GM10266 (cell line): ENCODE results near the gene DCD.

Experiments
- DNase-seq: peaks from one replicate; pipeline ENCODE4 v3.0.0; 2012; ENCODE audit errors: extremely low spot score
- TF ChIP-seq, protein P1 (sequence below): IDR thresholded peaks from 2 replicates; pipeline ENCODE4 v1.5.1; 2012; ENCODE audit warnings: mild to moderate bottlenecking, low read depth; ENCODE audit not compliant: control insufficient read depth, insufficient read depth; ENCODE audit errors: missing control alignments

DCD gene

DNA sequence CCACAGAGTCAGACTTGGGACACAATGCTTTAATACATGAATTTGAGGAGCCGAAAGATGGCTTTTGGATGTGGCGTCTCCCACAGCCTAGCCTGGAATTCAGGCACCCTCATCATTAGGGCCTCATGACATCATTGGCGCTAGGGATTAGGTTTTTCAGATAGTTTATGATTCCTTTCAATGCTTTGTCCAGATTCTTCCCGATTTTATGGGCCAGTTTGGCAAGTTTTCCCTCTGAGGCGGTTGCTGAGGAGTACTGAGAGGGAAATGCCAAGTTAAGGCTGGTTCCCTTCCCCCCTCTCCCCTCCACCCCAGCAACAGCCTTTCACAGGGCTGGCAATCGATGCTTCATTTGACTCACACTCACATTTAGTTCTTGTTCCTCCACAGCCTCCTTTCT is 40.0 kb downstream of the DCD start:
- DNase-seq, result no peak
- TF ChIP-seq, protein P1, sequence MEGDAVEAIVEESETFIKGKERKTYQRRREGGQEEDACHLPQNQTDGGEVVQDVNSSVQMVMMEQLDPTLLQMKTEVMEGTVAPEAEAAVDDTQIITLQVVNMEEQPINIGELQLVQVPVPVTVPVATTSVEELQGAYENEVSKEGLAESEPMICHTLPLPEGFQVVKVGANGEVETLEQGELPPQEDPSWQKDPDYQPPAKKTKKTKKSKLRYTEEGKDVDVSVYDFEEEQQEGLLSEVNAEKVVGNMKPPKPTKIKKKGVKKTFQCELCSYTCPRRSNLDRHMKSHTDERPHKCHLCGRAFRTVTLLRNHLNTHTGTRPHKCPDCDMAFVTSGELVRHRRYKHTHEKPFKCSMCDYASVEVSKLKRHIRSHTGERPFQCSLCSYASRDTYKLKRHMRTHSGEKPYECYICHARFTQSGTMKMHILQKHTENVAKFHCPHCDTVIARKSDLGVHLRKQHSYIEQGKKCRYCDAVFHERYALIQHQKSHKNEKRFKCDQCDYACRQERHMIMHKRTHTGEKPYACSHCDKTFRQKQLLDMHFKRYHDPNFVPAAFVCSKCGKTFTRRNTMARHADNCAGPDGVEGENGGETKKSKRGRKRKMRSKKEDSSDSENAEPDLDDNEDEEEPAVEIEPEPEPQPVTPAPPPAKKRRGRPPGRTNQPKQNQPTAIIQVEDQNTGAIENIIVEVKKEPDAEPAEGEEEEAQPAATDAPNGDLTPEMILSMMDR, result no peak

DNA sequence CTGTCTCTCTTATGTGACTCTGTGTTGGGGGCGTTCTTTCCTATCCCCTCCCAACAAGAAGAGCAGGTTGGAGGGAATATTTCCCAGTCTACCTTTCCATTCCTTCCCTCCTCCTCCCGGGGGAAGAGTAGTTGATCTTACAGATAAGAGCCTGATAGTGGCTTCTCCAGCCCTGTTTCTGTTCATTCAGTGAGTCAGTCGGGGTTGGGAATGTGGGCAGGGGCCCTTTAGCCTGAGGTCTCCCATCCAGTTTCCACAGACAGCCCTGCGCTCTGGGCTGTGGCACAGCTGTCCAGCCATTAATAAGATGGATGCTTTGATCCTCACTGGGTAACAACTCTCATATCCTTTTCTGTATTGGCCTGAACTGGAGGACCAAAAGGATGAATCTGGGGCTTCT is 41.6 kb downstream of the DCD start:
- DNase-seq, result no peak
- TF ChIP-seq, protein P1, result no peak

DNA sequence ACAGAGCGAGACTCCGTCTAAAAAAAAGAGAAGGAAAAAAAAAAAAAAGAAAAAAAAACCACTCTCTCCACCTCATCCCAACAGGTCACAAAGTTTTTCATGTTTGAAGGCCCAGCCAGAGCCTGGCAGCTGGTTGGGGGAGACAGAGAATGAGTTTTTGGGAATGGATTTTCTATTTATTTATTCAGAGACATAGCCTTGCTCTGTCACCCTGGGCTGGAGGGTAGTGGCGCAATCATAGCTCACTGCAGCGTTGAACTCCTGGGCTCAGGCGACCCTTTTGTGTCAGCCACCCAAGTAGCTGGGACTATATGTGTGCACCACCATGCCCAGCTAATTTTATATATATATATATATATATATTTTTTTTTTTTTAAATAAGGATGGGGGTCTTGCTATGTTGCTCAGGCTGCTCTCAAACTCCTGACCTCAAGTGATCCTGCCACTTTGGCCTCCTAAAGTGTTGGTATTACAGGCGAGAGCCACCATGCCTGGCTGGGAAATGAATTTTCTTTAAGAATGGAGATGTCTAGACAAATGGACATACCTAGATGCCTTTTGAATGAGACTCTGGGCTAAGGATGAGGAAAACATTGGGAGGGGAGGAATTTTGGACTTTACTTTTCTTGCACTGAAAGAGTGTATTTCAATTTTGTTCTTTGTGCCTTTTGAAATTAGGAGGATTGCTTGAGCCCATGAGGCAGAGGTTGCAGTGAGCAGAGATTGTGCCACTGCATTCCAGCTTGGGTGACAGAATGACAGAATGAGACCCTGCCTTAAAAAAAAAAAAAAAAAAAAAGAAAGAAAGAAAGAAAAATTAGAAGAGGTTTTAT is 42.8 kb downstream of the DCD start:
- DNase-seq, result no peak

DNA sequence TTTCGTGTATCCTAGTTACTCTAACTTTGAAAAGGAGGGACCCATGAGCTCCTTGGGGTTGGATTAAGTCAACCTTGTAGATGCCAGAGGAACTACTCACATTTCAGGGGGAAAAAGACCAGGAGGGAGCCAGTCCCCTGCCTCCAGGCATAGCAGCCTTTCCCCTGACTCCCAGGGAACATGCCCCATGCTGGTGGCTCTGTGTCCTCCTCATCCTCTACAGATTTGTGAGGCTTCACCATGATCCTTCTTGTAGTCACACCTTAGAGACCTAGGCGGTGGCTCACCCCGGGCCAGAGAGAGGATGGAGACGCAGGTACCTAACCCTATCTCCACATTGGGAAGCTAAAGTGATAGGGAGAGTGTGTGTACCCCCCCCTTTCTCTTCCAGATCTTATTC is 43.7 kb downstream of the DCD start:
- DNase-seq, result no peak
- TF ChIP-seq, protein P1, result no peak

More for the DNA sequence above, 42.8 kb downstream of the DCD start:
- TF ChIP-seq, protein P1, result no peak

DNA sequence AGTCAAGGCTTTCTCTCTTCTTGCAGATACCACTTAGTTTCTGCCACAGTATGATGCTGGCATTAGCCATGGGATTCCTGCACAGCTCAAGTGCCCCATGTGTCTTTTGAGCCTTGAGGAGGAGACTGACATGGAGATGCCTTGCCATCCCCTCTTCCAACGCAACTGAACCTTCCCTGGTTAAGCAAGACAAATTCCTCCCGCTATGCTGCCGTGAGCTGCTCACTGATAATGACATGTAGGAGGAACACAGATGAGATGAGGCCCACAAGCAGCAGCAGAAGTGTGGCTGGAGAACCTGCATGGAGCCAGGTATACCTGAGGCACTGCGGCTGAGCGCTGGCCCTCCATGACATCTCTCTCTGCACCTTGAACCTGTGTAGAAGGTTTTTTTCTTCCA is 44.3 kb downstream of the DCD start:
- TF ChIP-seq, protein P1, result no peak
- no peak for DNase-seq

DNA sequence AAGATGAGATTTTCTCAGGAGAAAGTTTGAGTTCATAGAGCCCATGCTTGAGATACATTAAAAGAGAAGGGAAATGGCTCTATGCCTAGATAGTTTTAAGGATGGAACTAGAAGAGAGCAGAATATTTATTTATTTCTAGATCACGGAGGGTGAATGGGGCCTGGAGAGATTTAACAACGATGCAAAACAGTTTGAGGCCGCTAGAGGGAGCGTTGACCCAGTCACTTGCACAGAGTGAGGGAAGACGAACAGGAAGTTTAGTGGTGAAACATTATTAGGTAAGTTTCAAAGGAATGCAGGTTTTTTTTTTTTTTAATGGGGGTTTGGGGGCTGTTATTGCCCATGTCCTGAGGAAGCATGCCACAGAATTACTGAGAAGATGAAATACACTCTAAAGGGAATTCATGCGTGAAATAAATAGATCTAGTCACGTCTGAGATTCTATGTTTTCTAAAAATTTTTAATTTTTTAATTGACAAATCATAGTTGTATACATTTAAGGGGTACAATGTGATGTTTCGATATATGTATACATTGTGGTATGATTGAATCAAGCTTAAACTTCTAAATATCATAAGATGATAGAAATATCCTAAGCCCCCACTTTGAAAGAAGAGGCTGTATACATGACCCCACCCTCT is 44.9 kb downstream of the DCD start:
- TF ChIP-seq, protein P1, result peak; percentile 83
- DNase-seq, result peak; percentile 76

DNA sequence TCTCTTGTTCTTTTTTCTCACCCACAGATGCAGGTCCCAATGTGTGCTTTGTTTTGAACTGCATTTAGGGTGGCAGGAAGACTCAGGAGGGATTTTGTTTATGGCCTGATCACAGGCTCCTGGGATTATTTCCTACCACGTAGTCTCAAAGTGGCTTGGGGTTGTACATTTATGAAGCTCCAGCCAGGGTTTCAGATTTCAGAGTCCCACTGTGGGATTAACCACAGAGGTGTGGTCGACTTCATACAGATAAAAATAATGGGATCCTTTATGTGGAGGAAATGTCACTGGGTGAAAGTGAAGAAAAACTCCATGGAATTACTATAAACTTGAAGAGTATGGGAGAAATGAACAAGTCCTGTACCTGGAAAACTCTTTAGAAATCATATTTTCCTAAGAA is 45.5 kb downstream of the DCD start:
- no peak for DNase-seq
- TF ChIP-seq, protein P1, result no peak
